ENCODE measurements around the gene CCDC32.

DNA sequence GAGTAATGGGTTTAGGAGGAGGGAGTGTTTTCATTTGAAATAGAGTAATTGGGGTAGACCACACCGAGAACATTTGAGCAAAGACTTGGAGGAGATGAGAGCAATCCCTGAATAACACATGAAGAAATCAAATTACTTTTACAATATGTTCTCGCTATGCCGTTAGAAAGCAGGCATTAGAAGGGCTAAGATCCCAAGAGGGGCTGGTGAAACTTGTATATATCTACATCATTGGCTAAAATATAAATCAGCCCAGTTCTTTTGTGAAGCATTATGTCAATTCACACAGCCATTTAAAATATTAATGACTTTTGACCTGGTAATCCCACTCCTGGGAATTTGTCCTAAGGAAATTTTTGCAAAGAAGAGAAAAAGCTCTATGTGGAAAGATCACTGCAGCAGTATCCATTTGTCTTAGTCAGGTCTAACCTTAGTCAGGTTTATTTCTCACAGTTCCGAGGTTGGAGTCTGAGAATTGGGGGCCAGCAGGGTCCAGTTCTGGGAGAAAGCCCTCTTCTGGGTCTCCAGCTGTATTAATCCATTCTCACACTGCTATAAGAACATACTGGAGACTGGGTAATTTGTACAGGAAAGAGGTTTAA is 31.0 kb downstream of the CCDC32 start:
- TF ChIP-seq CTCF (IDR thresholded peaks at IDR 0.05 in 4 of 5, conservative IDR thresholded peaks at IDR 0.05 in 1 of 5) = no peak
- TF ChIP-seq POLR2A (IDR thresholded peaks at IDR 0.05) = no peak
